Measurements from ENCODE around the gene NOP14.

GRCh38 chr4:2946812-2947600 is 16.2 kb downstream of the NOP14 start:
- TF ChIP-seq CTCF (IDR thresholded peaks at IDR 0.05) (no peak), POLR2A (IDR thresholded peaks at IDR 0.05) (no peak)

Data from stomach (tissue), 4 donors.